Measurements from ENCODE around the gene UBE2E1. TPM values are rescaled to one million over a fixed set of nuclear protein-coding genes. Genes with fewer than 3 reads are reported as not detected.

Gene UBE2E1
- total and polyA plus RNA-seq, 8 donors, result 3.2 to 226 (median 78.1) TPM

- intact Hi-C loops (cut with DNase I; ENCODE audit: low total_unique reads), result no loop called here
- H3K4me1 ChIP-seq, result no peaks in the 10 kb centered on the region
- no peaks in the 10 kb centered on the region for H3K36me3 ChIP-seq
- no peak overlapping the region for H3K27ac ChIP-seq
- no peaks in the 10 kb centered on the region for H3K9me3 ChIP-seq
- WGBS, 5 donors, result 45 to 58% (median 56%) methylated on average over 2 of the region's 2 CpGs
- no peak for DNase-seq
- H3K4me3 ChIP-seq, result no peak overlapping the region
- TF ChIP-seq POLR2AphosphoS5 (IDR thresholded peaks at IDR 0.05) (no peak), CTCF (IDR thresholded peaks at IDR 0.05) (no peak), POLR2A (IDR thresholded peaks at IDR 0.05) (no peak), EP300 (IDR thresholded peaks at IDR 0.05) (no peak)
- H3K27me3 ChIP-seq, result no peaks in the 10 kb centered on the region
These were observed 19.9 kb upstream of the UBE2E1 start for GRCh38 chr3:23785882-23786281.

GRCh38 chr3:23791678-23792077 lies 14.1 kb upstream of the UBE2E1 start:
- no peaks in the 10 kb centered on the region for H3K36me3 ChIP-seq
- 80 to 88% (median 87%) methylated on average over 2 of the region's 2 CpGs for WGBS, 5 donors
- intact Hi-C loops (cut with DNase I; ENCODE audit: low total_unique reads), result no loop called here
- H3K9me3 ChIP-seq, result no peaks in the 10 kb centered on the region
- no peaks in the 10 kb centered on the region for H3K27me3 ChIP-seq
- DNase-seq, result no peak
- no peaks in the 10 kb centered on the region for H3K4me1 ChIP-seq
- no peak for TF ChIP-seq EP300 (IDR thresholded peaks at IDR 0.05)
- no peak for TF ChIP-seq POLR2A (IDR thresholded peaks at IDR 0.05)
- no peak for TF ChIP-seq POLR2AphosphoS5 (IDR thresholded peaks at IDR 0.05)
- no peak for TF ChIP-seq CTCF (IDR thresholded peaks at IDR 0.05)
- H3K4me3 ChIP-seq, result no peak overlapping the region
- H3K27ac ChIP-seq, result no peak overlapping the region

GRCh38 chr3:23793528-23794134 lies 12.1 kb upstream of the UBE2E1 start:
- intact Hi-C loops (cut with DNase I; ENCODE audit: low total_unique reads), result no loop called here
- WGBS, 5 donors, result 86 to 92% (median 90%) methylated on average over 4 of the region's 4 CpGs
- TF ChIP-seq POLR2A (IDR thresholded peaks at IDR 0.05) (no peak), CTCF (IDR thresholded peaks at IDR 0.05) (no peak), POLR2AphosphoS5 (IDR thresholded peaks at IDR 0.05) (no peak), EP300 (IDR thresholded peaks at IDR 0.05) (no peak)
- no peak overlapping the region for H3K27ac ChIP-seq
- H3K9me3 ChIP-seq, result no peaks in the 10 kb centered on the region
- no peaks in the 10 kb centered on the region for H3K36me3 ChIP-seq
- DNase-seq, result no peak
- no peak overlapping the region for H3K4me3 ChIP-seq
- H3K27me3 ChIP-seq, result no peaks in the 10 kb centered on the region
- no peaks in the 10 kb centered on the region for H3K4me1 ChIP-seq

GRCh38 chr3:23795096-23795495 lies 10.7 kb upstream of the UBE2E1 start:
- no peak for DNase-seq
- no peak overlapping the region for H3K27ac ChIP-seq
- no peaks in the 10 kb centered on the region for H3K36me3 ChIP-seq
- H3K9me3 ChIP-seq, result no peaks in the 10 kb centered on the region
- H3K27me3 ChIP-seq, result no peaks in the 10 kb centered on the region
- TF ChIP-seq CTCF (IDR thresholded peaks at IDR 0.05) (no peak), POLR2AphosphoS5 (IDR thresholded peaks at IDR 0.05) (no peak), EP300 (IDR thresholded peaks at IDR 0.05) (no peak), POLR2A (IDR thresholded peaks at IDR 0.05) (no peak)
- no peaks in the 10 kb centered on the region for H3K4me1 ChIP-seq
- intact Hi-C loops (cut with DNase I; ENCODE audit: low total_unique reads), result no loop called here
- no peak overlapping the region for H3K4me3 ChIP-seq

Measured in stomach (tissue), 9 donors.